GM12891 (cell line): Measurements from ENCODE around the gene ESYT1.

Experiments
- DNase-seq: peaks from one replicate; pipeline ENCODE4 v3.0.0; 2011; ENCODE audit warnings: low spot score; ENCODE audit not compliant: insufficient read length
- FAIRE-seq: peaks from 2 replicates; lab custom pipeline; 2011; peaks lifted over from hg19 to GRCh38; lab: Jason Lieb, UNC
- PAX5 ChIP-seq: IDR thresholded peaks from 2 replicates; pipeline ENCODE4 v1.6.1; 2011; ENCODE audit warnings: low read length, moderate library complexity, mild to moderate bottlenecking; ENCODE audit not compliant: insufficient read depth, severe bottlenecking
- POLR2A ChIP-seq: IDR thresholded peaks from 2 replicates; pipeline ENCODE4 v1.6.1; 2011; ENCODE audit warnings: low read depth, low read length, control low read depth
- POLR2AphosphoS5 ChIP-seq: IDR thresholded peaks from 2 replicates; pipeline ENCODE4 v1.6.1; 2011; ENCODE audit warnings: low read depth, low read length, control low read depth
- POU2F2 ChIP-seq: IDR thresholded peaks from 2 replicates; pipeline ENCODE4 v1.6.1; 2011; ENCODE audit warnings: low read depth, mild to moderate bottlenecking, control low read depth, low read length, moderate library complexity
- SPI1 ChIP-seq: IDR thresholded peaks from 2 replicates; pipeline ENCODE4 v1.6.1; 2011; ENCODE audit warnings: low read depth, low read length, control low read depth
- TAF1 ChIP-seq: IDR thresholded peaks from 2 replicates; pipeline ENCODE4 v1.6.1; 2011; ENCODE audit warnings: low read depth, low read length, control low read depth

Gene ESYT1

GRCh38 chr12:56117778-56118687 is 10.0 kb upstream of the ESYT1 start, which contains the start of gene ZC3H10:
Gene ZC3H10 (plus strand): TSS chr12:56118266. CDS start chr12:56120563, 2,297 bp downstream.
- TF ChIP-seq TAF1 (peak; percentile 28; the same call in 1 of the 2 replicates), SPI1 (peak; percentile 55), POLR2AphosphoS5 (peak; percentile 100), POU2F2 (peak; percentile 98), PAX5 (no peak), POLR2A (peak; percentile 99)
- FAIRE-seq, result peak; percentile 100
- DNase-seq, result peak; percentile 88

- FAIRE-seq, result no peak
Measured at GRCh38 chr12:56118688-56119357, 9.2 kb upstream of the ESYT1 start.

GRCh38 chr12:56119361-56119796 is 8.7 kb upstream of the ESYT1 start:
- TF ChIP-seq POLR2AphosphoS5 (no peak), SPI1 (no peak), POU2F2 (no peak), PAX5 (no peak), POLR2A (no peak), TAF1 (no peak)
- FAIRE-seq (no peak), DNase-seq (no peak)

More at GRCh38 chr12:56118688-56119357, 9.2 kb upstream of the ESYT1 start:
- TF ChIP-seq PAX5, result no peak
- no peak for TF ChIP-seq TAF1
- no peak for TF ChIP-seq POLR2A
- peak; percentile 20; the same call in 1 of the 2 replicates for TF ChIP-seq SPI1
- TF ChIP-seq POU2F2, result no peak
- TF ChIP-seq POLR2AphosphoS5, result no peak
- DNase-seq, result no peak

- TF ChIP-seq SPI1 (no peak), TAF1 (no peak), POLR2A (no peak), PAX5 (no peak), POLR2AphosphoS5 (no peak), POU2F2 (no peak)
- no peak for DNase-seq
- no peak for FAIRE-seq
Measured at GRCh38 chr12:56120158-56120846, 7.8 kb upstream of the ESYT1 start.

- DNase-seq (no peak), FAIRE-seq (no peak)
- TF ChIP-seq TAF1 (no peak), POLR2AphosphoS5 (no peak)
Measured at GRCh38 chr12:56121204-56121870, 6.7 kb upstream of the ESYT1 start.

GRCh38 chr12:56122637-56123036 is 5.4 kb upstream of the ESYT1 start:
- FAIRE-seq, result no peak
- TF ChIP-seq POLR2AphosphoS5 (no peak), POU2F2 (no peak)
- no peak for DNase-seq

- DNase-seq (no peak), FAIRE-seq (no peak)
- TF ChIP-seq TAF1 (no peak), POLR2AphosphoS5 (no peak), SPI1 (no peak), PAX5 (no peak), POU2F2 (no peak), POLR2A (no peak)
Measured at GRCh38 chr12:56124133-56124532, 3.9 kb upstream of the ESYT1 start.

- no peak for DNase-seq
- no peak for TF ChIP-seq TAF1
- peak; percentile 60; the same call in 1 of the 2 replicates for TF ChIP-seq SPI1
- FAIRE-seq, result no peak
Measured at GRCh38 chr12:56126732-56127239, 1.3 kb upstream of the ESYT1 start.

GRCh38 chr12:56127485-56127887 is 581 bp upstream of the ESYT1 start:
- TF ChIP-seq SPI1 (no peak), POU2F2 (no peak), POLR2A (no peak), POLR2AphosphoS5 (no peak), PAX5 (no peak), TAF1 (no peak)
- FAIRE-seq (no peak), DNase-seq (no peak)
